Measurements from ENCODE around the gene C1GALT1.

The C1GALT1 gene

DNA sequence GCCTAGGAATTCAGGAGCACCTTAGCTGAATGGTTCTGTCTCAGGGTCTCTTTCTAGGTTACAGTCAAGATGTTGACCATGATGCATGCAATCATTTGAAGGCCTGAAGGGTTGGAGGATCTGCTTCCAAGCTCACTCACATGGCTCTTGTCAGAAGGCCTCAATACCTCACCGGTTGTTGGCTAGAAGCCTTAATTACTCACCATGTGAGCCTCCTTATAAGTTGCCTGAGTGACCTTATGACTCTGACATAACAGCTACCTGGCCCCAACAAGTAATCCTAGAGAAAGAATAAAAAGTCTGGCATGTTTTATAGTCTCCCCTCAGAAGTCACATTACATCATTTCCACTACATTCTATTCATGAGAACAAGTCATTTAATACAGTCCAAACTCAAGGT, 3.4 kb upstream of the C1GALT1 start:
- Histone ChIP-seq H3K36me3 (replicated peaks; ENCODE audit: insufficient read depth, low read length) (no peaks in the 10 kb centered on the region), H3K27ac (ENCODE audit: low read length) (no peak overlapping the region), H3K4me1 (ENCODE audit: low read length) (peaks cover 4% of the 10 kb centered on the region), H3K4me2 (ENCODE audit: low read depth, low read length) (no peak overlapping the region), H2AFZ (ENCODE audit: low read length) (no peak overlapping the region), H3K9me3 (replicated peaks; ENCODE audit: insufficient read depth, low read length) (no peaks in the 10 kb centered on the region), H4K20me1 (ENCODE audit: insufficient read depth, low read length) (no peaks in the 10 kb centered on the region), H3K9ac (ENCODE audit: low read length) (no peak overlapping the region), H3K27me3 (replicated peaks; ENCODE audit: insufficient read depth, low read length) (no peaks in the 10 kb centered on the region), H3K9me2 (replicated peaks; ENCODE audit: insufficient read depth, low read length) (no peaks in the 10 kb centered on the region), H3K4me3 (ENCODE audit: low read length) (no peak overlapping the region), H3F3A (ENCODE audit: insufficient read depth, low read length) (peaks cover 26% of the 10 kb centered on the region), H3K79me2 (ENCODE audit: low read length) (peaks cover 8% of the 10 kb centered on the region)
- DNase-seq, result no peak
- no peak for TF ChIP-seq EZH2phosphoT487 (IDR thresholded peaks at IDR 0.05; ENCODE audit: low read length)
- TF ChIP-seq EZH2 (optimal IDR thresholded peaks at IDR 0.05; ENCODE audit: low read depth, low read length), result no peak
- TF ChIP-seq, protein P1, sequence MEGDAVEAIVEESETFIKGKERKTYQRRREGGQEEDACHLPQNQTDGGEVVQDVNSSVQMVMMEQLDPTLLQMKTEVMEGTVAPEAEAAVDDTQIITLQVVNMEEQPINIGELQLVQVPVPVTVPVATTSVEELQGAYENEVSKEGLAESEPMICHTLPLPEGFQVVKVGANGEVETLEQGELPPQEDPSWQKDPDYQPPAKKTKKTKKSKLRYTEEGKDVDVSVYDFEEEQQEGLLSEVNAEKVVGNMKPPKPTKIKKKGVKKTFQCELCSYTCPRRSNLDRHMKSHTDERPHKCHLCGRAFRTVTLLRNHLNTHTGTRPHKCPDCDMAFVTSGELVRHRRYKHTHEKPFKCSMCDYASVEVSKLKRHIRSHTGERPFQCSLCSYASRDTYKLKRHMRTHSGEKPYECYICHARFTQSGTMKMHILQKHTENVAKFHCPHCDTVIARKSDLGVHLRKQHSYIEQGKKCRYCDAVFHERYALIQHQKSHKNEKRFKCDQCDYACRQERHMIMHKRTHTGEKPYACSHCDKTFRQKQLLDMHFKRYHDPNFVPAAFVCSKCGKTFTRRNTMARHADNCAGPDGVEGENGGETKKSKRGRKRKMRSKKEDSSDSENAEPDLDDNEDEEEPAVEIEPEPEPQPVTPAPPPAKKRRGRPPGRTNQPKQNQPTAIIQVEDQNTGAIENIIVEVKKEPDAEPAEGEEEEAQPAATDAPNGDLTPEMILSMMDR (IDR thresholded peaks at IDR 0.05; ENCODE audit: low read length), result no peak

GRCh38 chr7:7180725-7181449, 1.5 kb upstream of the C1GALT1 start:
- no peaks in the 10 kb centered on the region for H3K9me2 ChIP-seq (replicated peaks; ENCODE audit: insufficient read depth, low read length)
- H3F3A ChIP-seq (ENCODE audit: insufficient read depth, low read length), result peaks cover 26% of the 10 kb centered on the region
- H3K9ac ChIP-seq (ENCODE audit: low read length), result peak overlapping the region; percentile 83; the same call in 1 of the 2 replicates
- no peaks in the 10 kb centered on the region for H3K9me3 ChIP-seq (replicated peaks; ENCODE audit: insufficient read depth, low read length)
- peaks cover 28% of the 10 kb centered on the region for H3K79me2 ChIP-seq (ENCODE audit: low read length)
- H3K4me1 ChIP-seq (ENCODE audit: low read length), result peaks cover 20% of the 10 kb centered on the region
- H3K4me3 ChIP-seq (ENCODE audit: low read length), result peak overlapping the region; percentile 77
- H2AFZ ChIP-seq (ENCODE audit: low read length), result peak overlapping the region; percentile 80
- DNase-seq, result no peak
- peak overlapping the region; percentile 73 for H3K4me2 ChIP-seq (ENCODE audit: low read depth, low read length)
- no peak for TF ChIP-seq EZH2phosphoT487 (IDR thresholded peaks at IDR 0.05; ENCODE audit: low read length)
- TF ChIP-seq EZH2 (optimal IDR thresholded peaks at IDR 0.05; ENCODE audit: low read depth, low read length), result no peak
- TF ChIP-seq, protein P1 (IDR thresholded peaks at IDR 0.05; ENCODE audit: low read length), result no peak
- H3K27ac ChIP-seq (ENCODE audit: low read length), result peak overlapping the region; percentile 96; the same call in 1 of the 2 replicates
- H4K20me1 ChIP-seq (ENCODE audit: insufficient read depth, low read length), result no peaks in the 10 kb centered on the region
- H3K36me3 ChIP-seq (replicated peaks; ENCODE audit: insufficient read depth, low read length), result no peaks in the 10 kb centered on the region
- no peaks in the 10 kb centered on the region for H3K27me3 ChIP-seq (replicated peaks; ENCODE audit: insufficient read depth, low read length)

- H3K9ac ChIP-seq (ENCODE audit: low read length), result peak overlapping the region; percentile 83
- H3K36me3 ChIP-seq (replicated peaks; ENCODE audit: insufficient read depth, low read length), result no peaks in the 10 kb centered on the region
- H3K27me3 ChIP-seq (replicated peaks; ENCODE audit: insufficient read depth, low read length), result no peaks in the 10 kb centered on the region
- H3K4me1 ChIP-seq (ENCODE audit: low read length), result peaks cover 21% of the 10 kb centered on the region
- H2AFZ ChIP-seq (ENCODE audit: low read length), result peak overlapping the region; percentile 80
- peak overlapping the region; percentile 77 for H3K4me3 ChIP-seq (ENCODE audit: low read length)
- no peaks in the 10 kb centered on the region for H3K9me2 ChIP-seq (replicated peaks; ENCODE audit: insufficient read depth, low read length)
- DNase-seq, result peak; percentile 76
- H3F3A ChIP-seq (ENCODE audit: insufficient read depth, low read length), result peaks cover 26% of the 10 kb centered on the region
- H3K9me3 ChIP-seq (replicated peaks; ENCODE audit: insufficient read depth, low read length), result no peaks in the 10 kb centered on the region
- no peak for TF ChIP-seq EZH2phosphoT487 (IDR thresholded peaks at IDR 0.05; ENCODE audit: low read length)
- no peak for TF ChIP-seq EZH2 (optimal IDR thresholded peaks at IDR 0.05; ENCODE audit: low read depth, low read length)
- TF ChIP-seq, protein P1 (IDR thresholded peaks at IDR 0.05; ENCODE audit: low read length), result no peak; the same call in 1 of the 2 replicates
- peaks cover 35% of the 10 kb centered on the region for H3K79me2 ChIP-seq (ENCODE audit: low read length)
- no peaks in the 10 kb centered on the region for H4K20me1 ChIP-seq (ENCODE audit: insufficient read depth, low read length)
- peak overlapping the region; percentile 73 for H3K4me2 ChIP-seq (ENCODE audit: low read depth, low read length)
- H3K27ac ChIP-seq (ENCODE audit: low read length), result peak overlapping the region; percentile 96
Measured at GRCh38 chr7:7181519-7182155, 707 bp upstream of the C1GALT1 start.
